Thymus (tissue), 11 donors: ENCODE data around the gene HOXC11. TPM values are rescaled to one million over a fixed set of nuclear protein-coding genes. Genes with fewer than 3 reads are reported as not detected.

Experiments used
- DNase-seq, 9 donors: peaks; one replicate each; pipeline ENCODE4 v3.0.0-alpha.2; 2013; ENCODE audit warnings: low spot score in 9 of 9, low read depth in 6 of 9, missing footprints in 1 of 9
- H3K27ac ChIP-seq, 2 donors: one replicate each; pipeline ENCODE4 v1.5.1; 2013; ENCODE audit warnings: control low read depth in 1 of 2, low read depth in 1 of 2, low read length in 1 of 2, mild to moderate bottlenecking in 1 of 2, moderate library complexity in 1 of 2
- H3K27me3 ChIP-seq, 2 donors: one replicate each; pipeline ENCODE4 v1.5.1; 2013; ENCODE audit warnings: low read length in 1 of 2; ENCODE audit not compliant: control insufficient read depth in 2 of 2, insufficient read depth in 1 of 2
- H3K36me3 ChIP-seq, 2 donors: one replicate each; pipeline ENCODE4 v1.5.1; 2013; ENCODE audit warnings: low read length in 1 of 2, mild to moderate bottlenecking in 1 of 2, moderate library complexity in 1 of 2; ENCODE audit not compliant: control insufficient read depth in 2 of 2, insufficient read depth in 2 of 2
- H3K4me1 ChIP-seq, 2 donors: one replicate each; pipeline ENCODE4 v1.5.1; 2013; ENCODE audit warnings: low read length in 2 of 2; ENCODE audit not compliant: control insufficient read depth in 2 of 2, insufficient read depth in 2 of 2
- H3K4me3 ChIP-seq, 2 donors: one replicate each; pipeline ENCODE4 v1.5.1; 2013; ENCODE audit warnings: low read length in 2 of 2, control low read depth in 1 of 2, mild to moderate bottlenecking in 1 of 2
- H3K9me3 ChIP-seq, 2 donors: one replicate each; pipeline ENCODE4 v1.5.1; 2013; ENCODE audit warnings: low read length in 1 of 2, mild to moderate bottlenecking in 1 of 2; ENCODE audit not compliant: control insufficient read depth in 2 of 2, insufficient read depth in 1 of 2
- WGBS: extraction: QIAGEN DNeasy Blood & Tissue Kit; methylation state at CpG from one replicate; pipeline ENCODE4 v1.1.7; 2013; 5-methylcytosine and 5-hydroxymethylcytosine counted together
- polyA plus RNA-seq: library from polyadenylated mRNA; stranded (reverse); fragments of 200-250 nt; gene quantifications from one replicate; pipeline ENCODE4 v1.2.3, GENCODE V29; 2013
- total RNA-seq: library from RNA; stranded (reverse); fragments of 120-200 nt; gene quantifications from one replicate; pipeline ENCODE4 v1.2.4, GENCODE V29; 2013
- donor health status: healthy.

HOXC11 gene
- total and polyA plus RNA-seq, 2 donors: 0.21 TPM; not detected in 1

- no peak overlapping the region for H3K27ac ChIP-seq
- H3K9me3 ChIP-seq: peaks cover 0 to 8% of the 10 kb centered on the region in 2 donors
- WGBS: 13% methylated on average over 10 of the region's 10 CpGs
- no peaks in the 10 kb centered on the region for H3K4me1 ChIP-seq
- peaks cover 88 to 99% of the 10 kb centered on the region in 2 donors for H3K27me3 ChIP-seq
- no peaks in the 10 kb centered on the region for H3K36me3 ChIP-seq
- no peak overlapping the region for H3K4me3 ChIP-seq
- DNase-seq: no peak
These were observed 17.1 kb upstream of the HOXC11 start for GRCh38 chr12:53955776-53956250.

GRCh38 chr12:53956251-53956887, 16.6 kb upstream of the HOXC11 start:
- 7% methylated on average over 25 of the region's 25 CpGs for WGBS
- no peaks in the 10 kb centered on the region for H3K4me1 ChIP-seq
- H3K27ac ChIP-seq: no peak overlapping the region
- peaks cover under 1 to 3% of the 10 kb centered on the region in 2 donors for H3K9me3 ChIP-seq
- H3K36me3 ChIP-seq: no peaks in the 10 kb centered on the region
- no peak overlapping the region for H3K4me3 ChIP-seq
- peaks cover 88 to 99% of the 10 kb centered on the region in 2 donors for H3K27me3 ChIP-seq
- no peak for DNase-seq

GRCh38 chr12:53956914-53957536, 15.9 kb upstream of the HOXC11 start:
- Histone ChIP-seq H3K36me3 (no peaks in the 10 kb centered on the region), H3K4me3 (no peak overlapping the region), H3K9me3 (peaks cover 0 to 3% of the 10 kb centered on the region in 2 donors), H3K27me3 (peaks cover 88 to 99% of the 10 kb centered on the region in 2 donors), H3K4me1 (no peaks in the 10 kb centered on the region), H3K27ac (no peak overlapping the region)
- DNase-seq: no peak
- 4% methylated on average over 11 of the region's 11 CpGs for WGBS

- Histone ChIP-seq H3K36me3 (no peaks in the 10 kb centered on the region), H3K4me1 (no peaks in the 10 kb centered on the region), H3K27ac (no peak overlapping the region), H3K4me3 (no peak overlapping the region), H3K27me3 (peaks cover 89 to 99% of the 10 kb centered on the region in 2 donors), H3K9me3 (peaks cover 0 to 3% of the 10 kb centered on the region in 2 donors)
- WGBS: 24% methylated on average over 3 of the region's 3 CpGs
- DNase-seq: no peak
These were observed 14.8 kb upstream of the HOXC11 start for GRCh38 chr12:53958128-53958527.

GRCh38 chr12:53959314-53959713, 13.6 kb upstream of the HOXC11 start:
- 15% methylated on average over 4 of the region's 4 CpGs for WGBS
- H3K9me3 ChIP-seq: peaks cover 0 to 3% of the 10 kb centered on the region in 2 donors
- DNase-seq: no peak
- H3K27ac ChIP-seq: no peak overlapping the region
- no peaks in the 10 kb centered on the region for H3K4me1 ChIP-seq
- H3K27me3 ChIP-seq: peaks cover 85 to 99% of the 10 kb centered on the region in 2 donors
- H3K4me3 ChIP-seq: no peak overlapping the region
- H3K36me3 ChIP-seq: no peaks in the 10 kb centered on the region

- Histone ChIP-seq H3K9me3 (peaks cover 0 to 3% of the 10 kb centered on the region in 2 donors), H3K27me3 (peaks cover 83 to 100% of the 10 kb centered on the region in 2 donors), H3K27ac (no peak overlapping the region), H3K4me3 (no peak overlapping the region), H3K36me3 (no peaks in the 10 kb centered on the region), H3K4me1 (no peaks in the 10 kb centered on the region)
- DNase-seq: no peak
- WGBS: 11% methylated on average over 39 of the region's 39 CpGs
These were observed 12.5 kb upstream of the HOXC11 start for GRCh38 chr12:53960187-53961024.

GRCh38 chr12:53961025-53961761, 11.7 kb upstream of the HOXC11 start:
- Histone ChIP-seq H3K4me1 (no peaks in the 10 kb centered on the region), H3K27ac (no peak overlapping the region), H3K27me3 (peaks cover 83 to 100% of the 10 kb centered on the region in 2 donors), H3K4me3 (no peak overlapping the region), H3K9me3 (peaks cover 0 to 3% of the 10 kb centered on the region in 2 donors), H3K36me3 (no peaks in the 10 kb centered on the region)
- DNase-seq: no peak
- WGBS: 4% methylated on average over 72 of the region's 72 CpGs

GRCh38 chr12:53963005-53963404, 9.9 kb upstream of the HOXC11 start:
- H3K27me3 ChIP-seq: peaks cover 83 to 100% of the 10 kb centered on the region in 2 donors
- peaks cover 0 to 3% of the 10 kb centered on the region in 2 donors for H3K9me3 ChIP-seq
- H3K27ac ChIP-seq: no peak overlapping the region
- H3K4me3 ChIP-seq: no peak overlapping the region
- no peaks in the 10 kb centered on the region for H3K36me3 ChIP-seq
- H3K4me1 ChIP-seq: no peaks in the 10 kb centered on the region
- DNase-seq: no peak
- WGBS: 22% methylated on average over 7 of the region's 7 CpGs
